Peyer's patch (tissue), 4 donors: ENCODE results near the gene RNF224. TPM values are rescaled to one million over a fixed set of nuclear protein-coding genes. Genes with fewer than 3 reads are reported as not detected.
A peak's percentile ranks its signal among the peaks of the same experiment; 100 is the strongest.

Source experiments
- DNase-seq, 3 donors: peaks; one replicate each; pipeline ENCODE4 v3.0.0-alpha.2; 2017 to 2019
- H3K27ac ChIP-seq, 4 donors: fragments of 200-600 bp; sonication (generic); one replicate each; pipeline ENCODE4 v1.5.1; 2016 to 2019
- H3K27me3 ChIP-seq, 2 donors: fragments of 200-600 bp; sonication (generic); one replicate each; pipeline ENCODE4 v1.5.1; 2019
- H3K36me3 ChIP-seq, 3 donors: fragments of 200-600 bp; sonication (generic); one replicate each; pipeline ENCODE4 v1.5.1; 2016 to 2019
- H3K4me1 ChIP-seq, 4 donors: fragments of 200-600 bp; sonication (generic); one replicate each; pipeline ENCODE4 v1.5.1; 2016 to 2019
- H3K4me3 ChIP-seq, 4 donors: fragments of 200-600 bp; sonication (generic); 1 replicate in 3 of 4; 2 replicates in 1 of 4; pipeline ENCODE4 v1.5.1; 2016 to 2019; ENCODE audit warnings: mild to moderate bottlenecking in 1 of 4
- H3K9me3 ChIP-seq, 4 donors: fragments of 200-600 bp; sonication (generic); one replicate each; pipeline ENCODE4 v1.5.1; 2016 to 2019; ENCODE audit warnings: mild to moderate bottlenecking in 1 of 4
- POLR2A ChIP-seq, 2 donors: fragments of 450-650 bp; IDR thresholded peaks; one replicate each; pipeline ENCODE4 v1.5.1; 2017; ENCODE audit warnings: antibody characterized with exemption in 2 of 2, mild to moderate bottlenecking in 2 of 2, moderate library complexity in 2 of 2
- total RNA-seq, 4 donors: library from RNA; depleted of rRNA; stranded (reverse); fragments of >200 nt; gene quantifications; one replicate each; pipeline ENCODE4 v1.1.0, GENCODE V29; 2016
- TF ChIP-seq, protein P1 (sequence below), 6 experiments: fragments of 450-650 bp in 4 of 6; fragments of 200-600 bp in 2 of 6; sonication (generic) in 1 of 6; IDR thresholded peaks; one replicate each; pipeline ENCODE4 v1.5.1; 2017 to 2019; ENCODE audit warnings: antibody characterized with exemption in 6 of 6, mild to moderate bottlenecking in 3 of 6, moderate library complexity in 1 of 6

RNF224 gene
- total RNA-seq, 4 donors from 2014 or later, result not detected

DNA sequence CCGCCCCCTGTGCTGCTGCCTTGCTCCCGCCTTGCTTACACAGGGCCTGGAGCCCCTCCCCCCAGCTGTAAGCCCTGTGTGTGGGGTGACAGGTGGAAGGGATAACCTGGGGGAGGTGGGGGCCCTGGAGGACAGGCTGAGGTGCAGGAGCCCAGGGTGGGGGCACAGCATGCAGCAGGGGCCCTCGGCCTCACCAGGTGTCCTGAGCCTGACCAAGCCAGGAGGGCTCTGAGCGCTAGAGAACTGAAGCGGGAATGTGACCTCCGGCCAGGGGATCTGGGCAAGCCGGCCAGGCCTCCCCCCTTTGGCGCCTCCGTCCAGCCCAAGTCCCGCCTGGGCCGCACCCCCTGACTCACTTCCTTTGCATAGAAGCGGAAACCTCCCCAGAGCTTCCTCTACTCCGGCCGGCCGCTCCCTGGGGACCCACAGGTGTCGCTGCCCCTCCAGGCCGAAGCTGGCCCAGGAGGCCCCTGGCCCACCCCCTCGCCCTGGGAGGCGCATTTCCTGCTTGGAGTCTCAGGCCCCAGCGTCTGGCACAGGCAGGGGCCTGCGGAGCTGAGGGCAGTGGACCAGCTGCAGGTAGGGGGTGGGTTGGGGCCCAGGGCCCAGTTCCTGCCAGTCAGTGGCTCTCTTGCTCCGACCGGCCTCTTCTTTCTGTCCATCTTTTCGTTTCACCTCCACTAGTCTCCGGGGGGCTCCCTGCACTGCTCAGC is 50.2 kb downstream of the RNF224 start, which contains the start of gene TOR4A:
Gene TOR4A (plus strand): TSS at position 398 of the 713 bp plus-strand sequence. CDS start 964 bp downstream, outside the sequence.
- Histone ChIP-seq H3K4me3 (peak within 1 kb of the TSS; percentile 56 to 75 (median 66)), H3K4me1 (peaks cover 11 to 46% (median 21%) of the 10 kb centered on the region in 4 donors), H3K27ac (peak within 1 kb of the TSS; percentile 83 to 92 (median 86)), H3K36me3 (peaks cover 0 to 24% (median 3%) of the 10 kb centered on the region in 3 donors), H3K27me3 (no peaks in the 10 kb centered on the region), H3K9me3 (no peaks in the 10 kb centered on the region)
- DNase-seq, result peak; percentile 90 to 95 (median 92)
- peak; percentile 79 to 92 for TF ChIP-seq POLR2A (IDR thresholded peaks at IDR 0.05)
- TF ChIP-seq, protein P1, sequence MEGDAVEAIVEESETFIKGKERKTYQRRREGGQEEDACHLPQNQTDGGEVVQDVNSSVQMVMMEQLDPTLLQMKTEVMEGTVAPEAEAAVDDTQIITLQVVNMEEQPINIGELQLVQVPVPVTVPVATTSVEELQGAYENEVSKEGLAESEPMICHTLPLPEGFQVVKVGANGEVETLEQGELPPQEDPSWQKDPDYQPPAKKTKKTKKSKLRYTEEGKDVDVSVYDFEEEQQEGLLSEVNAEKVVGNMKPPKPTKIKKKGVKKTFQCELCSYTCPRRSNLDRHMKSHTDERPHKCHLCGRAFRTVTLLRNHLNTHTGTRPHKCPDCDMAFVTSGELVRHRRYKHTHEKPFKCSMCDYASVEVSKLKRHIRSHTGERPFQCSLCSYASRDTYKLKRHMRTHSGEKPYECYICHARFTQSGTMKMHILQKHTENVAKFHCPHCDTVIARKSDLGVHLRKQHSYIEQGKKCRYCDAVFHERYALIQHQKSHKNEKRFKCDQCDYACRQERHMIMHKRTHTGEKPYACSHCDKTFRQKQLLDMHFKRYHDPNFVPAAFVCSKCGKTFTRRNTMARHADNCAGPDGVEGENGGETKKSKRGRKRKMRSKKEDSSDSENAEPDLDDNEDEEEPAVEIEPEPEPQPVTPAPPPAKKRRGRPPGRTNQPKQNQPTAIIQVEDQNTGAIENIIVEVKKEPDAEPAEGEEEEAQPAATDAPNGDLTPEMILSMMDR (IDR thresholded peaks at IDR 0.05), result peak in 5 of 6 experiments; percentile 7 to 50 (median 38)

DNA sequence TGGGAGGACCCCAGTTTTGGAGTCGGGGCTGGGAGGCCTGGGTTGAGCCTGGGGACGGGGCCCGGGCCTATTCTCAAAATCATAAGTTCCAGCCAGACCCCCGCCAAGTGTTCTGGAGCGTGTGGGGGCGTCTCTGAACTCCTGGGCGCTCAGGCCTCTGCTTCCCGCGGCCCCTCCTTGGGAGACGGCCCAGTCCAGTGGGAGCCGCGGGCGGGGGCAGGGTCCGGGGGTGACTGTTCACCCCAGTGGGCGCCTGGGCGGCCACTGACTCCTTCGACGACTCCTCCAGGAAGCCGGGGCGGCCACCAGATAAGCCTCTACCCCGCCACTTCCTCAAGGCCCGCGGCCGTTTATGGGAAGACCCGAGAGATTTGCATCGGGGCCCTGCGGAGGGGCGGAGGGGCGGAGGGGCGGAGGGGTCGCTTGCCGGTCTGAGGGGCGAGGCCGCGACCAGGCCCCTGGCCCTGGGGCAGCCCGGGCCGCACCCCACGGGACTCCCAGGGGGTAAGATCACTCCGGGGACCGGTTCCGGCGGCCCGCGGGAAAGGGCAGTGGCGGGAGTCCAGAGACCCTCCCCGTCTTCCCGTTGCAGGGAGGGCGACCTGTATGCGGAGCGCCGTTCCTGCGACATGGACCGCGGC is 50.9 kb downstream of the RNF224 start:
- DNase-seq, result peak; percentile 66 to 70 (median 67)

More for the DNA sequence above, 50.9 kb downstream of the RNF224 start:
- Histone ChIP-seq H3K36me3 (peaks cover 0 to 17% (median 3%) of the 10 kb centered on the region in 3 donors), H3K27ac (peak overlapping the region; percentile 83 to 92 (median 86)), H3K4me3 (peak overlapping the region; percentile 56 to 75 (median 66)), H3K27me3 (no peaks in the 10 kb centered on the region), H3K4me1 (peaks cover 11 to 46% (median 21%) of the 10 kb centered on the region in 4 donors), H3K9me3 (no peaks in the 10 kb centered on the region)
- TF ChIP-seq, protein P1 (IDR thresholded peaks at IDR 0.05), result no peak
- TF ChIP-seq POLR2A (IDR thresholded peaks at IDR 0.05), result no peak

Other genes starting within 250 kb of the RNF224 start
- 10 to 100 TPM in 2 of 4 donors, 1 to 10 TPM in 2; 1.2 to 21.5 (median 7.8) TPM for gene PTGDS, start 250.0 kb upstream of the RNF224 start, total RNA-seq
- gene LCNL1, start 244.5 kb upstream of the RNF224 start, total RNA-seq, result under 1 TPM in 2 of 4 donors, not detected in 2; 0.28 to 0.83 TPM
- 10 to 100 TPM; 52.3 to 92.4 (median 63.0) TPM for gene PAXX, start 235.1 kb upstream of the RNF224 start, total RNA-seq
- gene CLIC3, start 230.9 kb upstream of the RNF224 start, total RNA-seq, result 1 to 10 TPM in 1 of 4 donors, not detected in 3; 3.3 TPM
- 10 to 100 TPM; 46.4 to 69.0 (median 49.0) TPM for gene ABCA2, start 199.3 kb upstream of the RNF224 start, total RNA-seq
- not detected for gene FUT7, start 195.4 kb upstream of the RNF224 start, total RNA-seq
- gene NPDC1, start 181.3 kb upstream of the RNF224 start, total RNA-seq, result 100 to 1,000 TPM in 2 of 4 donors, 10 to 100 TPM in 2; 54.2 to 106 (median 83.8) TPM
- 10 to 100 TPM in 3 of 4 donors, 1 to 10 TPM in 1; 5.0 to 53.8 (median 28.9) TPM for gene ENTPD2, start 173.4 kb upstream of the RNF224 start, total RNA-seq
- 10 to 100 TPM in 1 of 4 donors, 1 to 10 TPM in 3; 5.6 to 12.4 (median 7.9) TPM for gene SAPCD2, start 156.9 kb upstream of the RNF224 start, total RNA-seq
- gene UAP1L1, start 150.0 kb upstream of the RNF224 start, total RNA-seq, result 10 to 100 TPM in 1 of 4 donors, 1 to 10 TPM in 3; 4.9 to 15.7 (median 6.6) TPM
- 10 to 100 TPM; 42.7 to 74.7 (median 61.0) TPM for gene MAN1B1, start 140.5 kb upstream of the RNF224 start, total RNA-seq
- 100 to 1,000 TPM in 1 of 4 donors, 10 to 100 TPM in 3; 44.7 to 177 (median 76.7) TPM for gene DPP7, start 112.8 kb upstream of the RNF224 start, total RNA-seq
- not detected for gene GRIN1, start 88.3 kb upstream of the RNF224 start, total RNA-seq
- gene LRRC26, start 57.5 kb upstream of the RNF224 start, total RNA-seq, result 10 to 100 TPM; 14.5 to 45.7 (median 34.1) TPM
- gene TMEM210, start 55.4 kb upstream of the RNF224 start, total RNA-seq, result not detected
- 100 to 1,000 TPM in 2 of 4 donors, 10 to 100 TPM in 2; 37.7 to 118 (median 78.7) TPM for gene ANAPC2, start 38.9 kb upstream of the RNF224 start, total RNA-seq
- 10 to 100 TPM; 58.6 to 82.0 (median 71.6) TPM for gene SSNA1, start 38.8 kb upstream of the RNF224 start, total RNA-seq
- 100 to 1,000 TPM in 3 of 4 donors, 10 to 100 TPM in 1; 28.1 to 167 (median 130) TPM for gene TPRN, start 26.8 kb upstream of the RNF224 start, total RNA-seq
- gene TMEM203, start 21.9 kb upstream of the RNF224 start, total RNA-seq, result 10 to 100 TPM; 11.6 to 33.5 (median 27.6) TPM
- 10 to 100 TPM; 16.3 to 39.2 (median 25.1) TPM for gene NDOR1, start 21.8 kb upstream of the RNF224 start, total RNA-seq
- gene RNF208, start 5.3 kb upstream of the RNF224 start, total RNA-seq, result 1 to 10 TPM in 2 of 4 donors, not detected in 2; 4.4 to 5.9 TPM
- 1 to 10 TPM in 2 of 4 donors, not detected in 2; 1.3 to 1.9 TPM for gene CYSRT1, start 2.3 kb upstream of the RNF224 start, total RNA-seq
- 10 to 100 TPM in 2 of 4 donors, 1 to 10 TPM in 1, not detected in 1; 4.0 to 14.8 (median 13.3) TPM for gene SLC34A3, start 3.4 kb downstream of the RNF224 start, total RNA-seq
- 100 to 1,000 TPM; 174 to 409 (median 322) TPM for gene TUBB4B, start 13.8 kb downstream of the RNF224 start, total RNA-seq
- not detected for gene STPG3, start 23.8 kb downstream of the RNF224 start, total RNA-seq
- gene NELFB, start 27.8 kb downstream of the RNF224 start, total RNA-seq, result 10 to 100 TPM; 47.4 to 57.8 (median 50.2) TPM
- gene TOR4A, start 50.2 kb downstream of the RNF224 start, total RNA-seq, result 10 to 100 TPM; 33.8 to 45.7 (median 39.2) TPM
- gene NRARP, start 74.8 kb downstream of the RNF224 start, total RNA-seq, result 10 to 100 TPM; 35.3 to 56.1 (median 43.8) TPM
- 10 to 100 TPM; 38.7 to 82.4 (median 61.6) TPM for gene EXD3, start 195.7 kb downstream of the RNF224 start, total RNA-seq
- gene NOXA1, start 195.9 kb downstream of the RNF224 start, total RNA-seq, result 10 to 100 TPM; 28.2 to 37.3 (median 33.2) TPM
- 100 to 1,000 TPM in 2 of 4 donors, 10 to 100 TPM in 2; 26.4 to 143 (median 104) TPM for gene ENTPD8, start 213.9 kb downstream of the RNF224 start, total RNA-seq
- 100 to 1,000 TPM in 3 of 4 donors, 10 to 100 TPM in 1; 47.0 to 135 (median 117) TPM for gene NSMF, start 231.8 kb downstream of the RNF224 start, total RNA-seq